ENCODE measurements around the gene BCAS3. TPM values are rescaled to one million over a fixed set of nuclear protein-coding genes. Genes with fewer than 3 reads are reported as not detected.
A peak's percentile ranks its signal among the peaks of the same experiment; 100 is the strongest.

Gene BCAS3
- total RNA-seq, 2 experiments from 2014 or later: 20.1 to 31.8 TPM

GRCh38 chr17:61371606-61372005 is 694.0 kb downstream of the BCAS3 start:
- CTCF ChIA-PET: no interaction called here

GRCh38 chr17:61372436-61372835 is 694.8 kb downstream of the BCAS3 start:
- TF ChIP-seq CTCF (IDR thresholded peaks at IDR 0.05): no peak
- no peak overlapping the region for H3K27ac ChIP-seq (ENCODE audit: low read depth in 1 of 2, low read length in 2 of 2)
- no peaks in the 10 kb centered on the region for H3K36me3 Mint-ChIP-seq (ENCODE audit: low read depth)
- no peaks in the 10 kb centered on the region for H3K9me3 Mint-ChIP-seq
- no peak overlapping the region for H3K27ac Mint-ChIP-seq
- no peaks in the 10 kb centered on the region for H3K4me1 ChIP-seq (ENCODE audit: insufficient read depth, low read length)
- H3K4me1 Mint-ChIP-seq (ENCODE audit: low read depth): no peaks in the 10 kb centered on the region
- intact Hi-C loops (cut with DNase I, micrococcal nuclease): loop anchor here in 1 of 2 experiments (10.0 kb wide), 1 partner anchor 82 kb away; the partner anchor contains the start of gene TBX4
- H3K4me3 ChIP-seq (ENCODE audit: low read length): no peak overlapping the region
- H3K9me3 ChIP-seq (ENCODE audit: control insufficient read depth in 1 of 2, insufficient read depth in 1 of 2, low read length in 2 of 2): no peaks in the 10 kb centered on the region
- CTCF ChIA-PET: no interaction called here
- H3K36me3 ChIP-seq (ENCODE audit: insufficient read depth, low read length): peaks cover 4% of the 10 kb centered on the region
- no peaks in the 10 kb centered on the region for H3K27me3 Mint-ChIP-seq
- H3K27me3 ChIP-seq (ENCODE audit: control insufficient read depth in 1 of 2, insufficient read depth in 2 of 2, low read length in 2 of 2): no peaks in the 10 kb centered on the region
- POLR2A ChIA-PET: no interaction called here
- H3K4me3 Mint-ChIP-seq: no peak overlapping the region
- ATAC-seq (ENCODE audit: poor library complexity) (no peak), DNase-seq (no peak)

More at GRCh38 chr17:61371606-61372005, 694.0 kb downstream of the BCAS3 start:
- TF ChIP-seq CTCF (IDR thresholded peaks at IDR 0.05): no peak
- Histone ChIP-seq H3K9me3 (ENCODE audit: control insufficient read depth in 1 of 2, insufficient read depth in 1 of 2, low read length in 2 of 2) (no peaks in the 10 kb centered on the region), H3K36me3 (ENCODE audit: insufficient read depth, low read length) (peaks cover 4% of the 10 kb centered on the region), H3K4me3 (ENCODE audit: low read length) (no peak overlapping the region), H3K27me3 (ENCODE audit: control insufficient read depth in 1 of 2, insufficient read depth in 2 of 2, low read length in 2 of 2) (no peaks in the 10 kb centered on the region), H3K27ac (ENCODE audit: low read depth in 1 of 2, low read length in 2 of 2) (no peak overlapping the region), H3K4me1 (ENCODE audit: insufficient read depth, low read length) (no peaks in the 10 kb centered on the region)
- DNase-seq (no peak), ATAC-seq (ENCODE audit: poor library complexity) (no peak)
- H3K36me3 Mint-ChIP-seq (ENCODE audit: low read depth): peaks cover 5% of the 10 kb centered on the region
- H3K27ac Mint-ChIP-seq: no peak overlapping the region
- intact Hi-C loops (cut with DNase I, micrococcal nuclease): loop anchor here in 1 of 2 experiments (10.0 kb wide), 1 partner anchor 83 kb away; the partner anchor contains the start of gene TBX4
- H3K4me3 Mint-ChIP-seq: no peak overlapping the region
- H3K9me3 Mint-ChIP-seq: no peaks in the 10 kb centered on the region
- no peaks in the 10 kb centered on the region for H3K27me3 Mint-ChIP-seq
- H3K4me1 Mint-ChIP-seq (ENCODE audit: low read depth): no peaks in the 10 kb centered on the region
- POLR2A ChIA-PET: no interaction called here

- H3K27ac ChIP-seq (ENCODE audit: low read depth in 1 of 2, low read length in 2 of 2): no peak overlapping the region
- H3K4me3 Mint-ChIP-seq: no peak overlapping the region
- no peaks in the 10 kb centered on the region for H3K4me1 Mint-ChIP-seq (ENCODE audit: low read depth)
- peak in 1 of 14 experiments; percentile 2 for DNase-seq
- no peaks in the 10 kb centered on the region for H3K27me3 Mint-ChIP-seq
- no peaks in the 10 kb centered on the region for H3K9me3 ChIP-seq (ENCODE audit: control insufficient read depth in 1 of 2, insufficient read depth in 1 of 2, low read length in 2 of 2)
- no peaks in the 10 kb centered on the region for H3K36me3 Mint-ChIP-seq (ENCODE audit: low read depth)
- H3K36me3 ChIP-seq (ENCODE audit: insufficient read depth, low read length): no peaks in the 10 kb centered on the region
- TF ChIP-seq CTCF (IDR thresholded peaks at IDR 0.05): no peak
- ChIA-PET POLR2A (no interaction called here), CTCF (no interaction called here)
- H3K27me3 ChIP-seq (ENCODE audit: control insufficient read depth in 1 of 2, insufficient read depth in 2 of 2, low read length in 2 of 2): no peaks in the 10 kb centered on the region
- no peak for ATAC-seq (ENCODE audit: poor library complexity)
- H3K9me3 Mint-ChIP-seq: no peaks in the 10 kb centered on the region
- H3K4me1 ChIP-seq (ENCODE audit: insufficient read depth, low read length): no peaks in the 10 kb centered on the region
- intact Hi-C loops (cut with DNase I, micrococcal nuclease): loop anchor here in 1 of 2 experiments (10.0 kb wide), 1 partner anchor 78 kb away; the partner anchor contains the start of gene TBX4
- no peak overlapping the region for H3K27ac Mint-ChIP-seq
- H3K4me3 ChIP-seq (ENCODE audit: low read length): no peak overlapping the region
Measured at GRCh38 chr17:61376931-61377838, 699.5 kb downstream of the BCAS3 start.
